GM19372 (cell line): ENCODE data around the gene TSC22D4.
A peak's percentile ranks its signal among the peaks of the same experiment; 100 is the strongest.
"Not testable (repeated sequence)": the region's sequence is repeated elsewhere in the genome, so short reads cannot be mapped to it uniquely, and the experiment has no call there.

Experiments
- ATAC-seq: cut with Tn5 transposase; IDR thresholded peaks from one replicate; pipeline ENCODE4 v1.9.1; 2021; ENCODE audit warnings: mild to moderate bottlenecking, low read depth, moderate library complexity; ENCODE audit not compliant: unreplicated experiment

The TSC22D4 gene

DNA sequence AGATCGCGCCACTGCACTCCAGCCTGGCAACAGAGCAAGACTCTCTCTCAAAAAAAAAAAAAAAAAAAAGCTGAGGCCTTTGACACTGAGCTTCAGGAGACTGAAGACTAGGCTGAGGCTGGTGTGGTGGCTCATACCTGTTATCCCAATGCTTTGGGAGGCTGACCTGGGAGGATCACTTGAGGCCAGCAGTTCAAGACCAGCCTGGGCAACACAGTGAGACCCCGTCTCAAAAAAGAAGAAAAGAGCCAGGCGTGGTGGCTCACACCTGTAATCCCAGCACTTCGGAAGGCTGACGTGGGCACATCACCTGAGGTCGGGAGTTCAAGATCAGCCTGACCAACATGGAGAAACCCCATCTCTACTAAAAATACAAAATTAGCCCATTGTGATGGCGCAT, 31.7 kb downstream of the TSC22D4 start:
- ATAC-seq, result not testable (repeated sequence)

DNA sequence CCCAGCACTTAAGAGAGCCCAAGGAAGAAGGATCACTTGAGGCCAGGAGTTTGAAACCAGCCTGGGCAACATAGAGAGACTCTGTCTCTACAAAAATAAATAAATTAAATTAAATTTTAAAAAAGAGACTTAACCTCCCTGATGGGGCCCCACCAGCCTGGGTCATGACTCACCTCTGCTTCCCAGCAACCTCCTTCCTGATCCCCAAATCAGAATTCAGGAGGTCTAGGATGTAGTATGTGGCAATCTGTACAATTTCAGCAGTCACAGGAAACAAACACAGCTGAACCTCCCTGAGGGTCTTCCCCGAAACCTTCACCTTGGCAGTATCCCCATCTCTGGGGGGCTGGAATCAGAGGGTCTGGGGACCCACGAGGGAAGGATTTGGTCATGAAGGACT, 33.0 kb downstream of the TSC22D4 start:
- no peak for ATAC-seq

DNA sequence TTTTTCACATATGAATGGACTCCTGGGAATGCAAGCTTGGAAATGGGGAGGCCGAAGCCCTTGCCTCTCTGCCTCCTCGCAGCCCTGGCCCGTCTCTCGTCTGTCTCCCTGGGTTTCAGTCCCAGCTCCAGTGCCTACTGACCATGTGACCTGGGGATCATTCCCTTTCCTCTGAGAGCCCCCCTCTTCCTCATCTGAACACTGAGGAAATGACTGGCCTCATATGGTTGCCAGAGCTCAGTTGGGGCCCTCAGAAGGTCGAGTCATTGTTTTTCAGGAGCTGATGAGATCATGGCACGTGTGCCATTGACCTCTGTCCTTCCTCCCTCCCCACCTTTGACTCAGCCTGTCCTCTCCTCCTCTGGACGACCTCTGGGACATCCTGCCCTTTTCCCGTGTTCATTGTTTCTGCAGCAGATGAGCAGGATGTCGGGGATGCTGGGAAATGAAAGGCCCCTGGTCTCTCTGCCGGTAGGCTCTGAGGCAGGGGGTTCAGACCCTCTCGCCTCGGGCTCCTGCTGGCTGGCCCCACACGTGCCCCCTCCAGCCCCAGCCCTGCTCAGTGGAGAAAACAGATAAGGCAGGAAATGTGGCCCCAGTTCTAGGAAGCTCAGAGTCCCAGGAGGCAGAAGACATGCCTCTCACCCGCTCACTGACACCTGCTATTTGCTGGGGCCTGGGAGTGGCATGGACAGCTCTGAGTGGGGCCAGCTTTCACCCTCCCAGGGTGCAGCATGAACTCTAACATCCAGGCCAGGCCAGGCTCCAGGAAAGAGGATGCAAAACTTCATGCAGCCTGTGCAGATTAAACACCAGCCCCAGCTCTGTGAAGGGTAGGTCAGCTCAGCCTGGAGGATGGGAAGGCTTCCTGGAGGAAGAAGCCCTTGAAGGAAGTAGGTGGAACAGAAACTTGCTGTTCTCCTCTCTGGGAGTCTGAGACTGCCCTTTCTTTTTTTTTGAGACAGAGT, 34.4 kb downstream of the TSC22D4 start:
- no peak for ATAC-seq

DNA sequence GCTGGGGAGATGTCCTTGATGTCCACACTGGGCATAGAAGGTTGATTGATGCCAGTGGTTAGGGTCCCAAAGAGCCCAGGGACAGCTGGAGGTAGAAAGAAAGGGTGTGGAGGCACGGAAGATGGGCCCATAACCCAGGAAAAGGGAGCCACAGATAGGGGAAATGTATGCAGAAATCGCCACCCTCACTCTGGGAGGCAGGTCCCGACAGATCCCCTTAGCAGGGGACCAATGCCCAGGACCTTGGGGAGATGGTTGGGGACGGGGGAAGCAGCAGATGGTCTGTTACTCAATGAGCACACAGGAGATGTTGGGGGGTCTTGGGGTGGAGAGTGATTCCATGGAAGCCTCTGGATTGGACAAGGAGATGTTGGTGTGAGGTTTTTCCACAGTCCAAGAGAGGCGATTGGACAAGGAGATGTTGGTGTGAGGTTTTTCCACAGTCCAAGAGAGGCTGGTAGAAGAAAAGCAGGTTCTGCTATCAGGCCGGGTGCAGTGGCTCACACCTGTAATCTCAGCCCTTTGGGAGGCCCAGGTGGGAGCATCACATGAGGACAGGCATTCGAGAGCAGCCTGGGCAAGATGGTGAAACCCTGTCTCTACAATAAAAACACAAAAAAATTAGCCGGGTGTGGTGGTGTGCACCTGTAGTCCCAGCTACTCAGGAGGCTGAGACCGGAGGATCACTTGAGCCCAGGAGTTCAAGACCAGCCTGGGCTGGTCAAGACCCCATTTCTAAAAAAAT, 35.7 kb downstream of the TSC22D4 start:
- ATAC-seq, result no peak

DNA sequence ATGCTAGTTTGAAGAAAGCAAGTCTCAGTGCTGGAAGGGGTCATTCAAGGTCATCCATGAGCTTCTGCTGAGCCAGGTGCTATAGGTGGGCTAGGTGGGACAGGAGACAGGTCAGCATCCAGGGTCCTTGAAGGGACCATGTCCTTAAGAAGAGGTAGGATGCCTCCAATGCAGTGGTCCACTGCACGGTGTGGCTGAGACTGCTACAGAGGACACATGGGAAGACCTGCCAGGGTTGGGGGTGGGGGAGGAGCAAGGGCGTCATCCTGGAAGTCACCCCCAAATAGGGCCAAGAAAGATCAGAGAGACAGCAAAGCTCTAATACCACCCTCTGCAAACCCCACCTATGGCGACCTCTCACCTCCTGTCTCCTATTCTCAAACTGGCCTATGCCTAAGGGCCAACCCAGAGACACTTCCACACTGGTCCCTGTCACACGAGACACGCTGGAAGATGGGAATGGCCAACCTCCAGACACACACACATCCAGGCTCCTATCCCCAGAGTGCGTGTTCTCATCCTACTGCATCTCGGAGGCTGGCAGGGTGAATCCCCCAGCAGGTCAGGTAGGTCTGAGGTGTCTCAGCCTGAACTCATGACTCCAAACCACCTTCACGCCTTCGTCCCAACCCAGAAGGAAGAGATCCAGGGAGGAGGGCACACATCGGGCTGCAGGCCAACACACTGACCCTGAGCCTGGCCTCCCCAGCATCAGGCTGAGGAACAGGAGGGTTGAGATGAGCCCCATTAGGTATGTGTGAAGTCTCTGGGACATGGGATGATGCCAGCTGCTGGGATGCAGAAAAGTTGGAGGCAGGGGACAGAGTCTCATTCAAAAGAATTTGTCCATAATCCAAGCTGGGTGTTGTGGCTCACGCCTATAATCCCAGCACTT, 37.1 kb downstream of the TSC22D4 start:
- no peak for ATAC-seq

DNA sequence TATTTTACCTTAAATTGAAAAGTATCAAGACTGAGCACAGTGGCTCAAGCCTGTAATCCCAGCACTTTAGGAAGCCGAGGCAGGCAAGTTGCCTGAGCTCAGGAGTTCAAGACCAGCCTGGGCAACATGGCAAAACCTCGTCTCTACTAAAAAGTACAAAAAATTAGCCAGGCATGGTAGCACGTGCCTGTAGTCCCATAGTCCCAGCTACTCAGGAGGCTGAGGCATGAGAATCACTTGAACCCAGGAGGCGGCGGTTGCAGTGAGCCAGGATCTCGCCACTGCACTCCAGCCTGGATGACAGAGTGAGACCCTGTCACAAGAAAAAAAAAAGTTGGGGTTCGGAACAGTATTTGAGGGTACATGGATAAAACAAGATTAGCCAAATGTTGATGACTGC, 39.8 kb downstream of the TSC22D4 start:
- ATAC-seq, result not testable (repeated sequence)

DNA sequence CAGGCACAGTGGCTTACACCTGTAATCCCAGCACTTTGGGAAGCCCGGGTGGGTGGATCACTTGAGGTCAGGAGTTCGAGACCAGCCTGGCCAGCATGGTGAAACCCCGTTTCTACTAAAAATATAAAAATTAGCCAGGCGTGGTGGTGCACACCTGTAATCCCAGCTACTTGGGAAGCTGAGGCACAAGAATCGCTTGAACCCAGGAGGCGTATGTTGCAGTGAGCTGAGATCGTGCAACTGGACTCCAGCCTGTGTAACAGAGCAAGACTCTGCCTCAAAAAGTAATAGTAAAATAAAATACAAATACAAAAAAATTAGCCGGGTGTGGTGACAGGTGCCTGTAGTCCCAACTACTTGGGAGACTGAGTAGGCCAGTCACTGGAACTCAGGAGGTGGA, 40.3 kb downstream of the TSC22D4 start:
- not testable (repeated sequence) for ATAC-seq

DNA sequence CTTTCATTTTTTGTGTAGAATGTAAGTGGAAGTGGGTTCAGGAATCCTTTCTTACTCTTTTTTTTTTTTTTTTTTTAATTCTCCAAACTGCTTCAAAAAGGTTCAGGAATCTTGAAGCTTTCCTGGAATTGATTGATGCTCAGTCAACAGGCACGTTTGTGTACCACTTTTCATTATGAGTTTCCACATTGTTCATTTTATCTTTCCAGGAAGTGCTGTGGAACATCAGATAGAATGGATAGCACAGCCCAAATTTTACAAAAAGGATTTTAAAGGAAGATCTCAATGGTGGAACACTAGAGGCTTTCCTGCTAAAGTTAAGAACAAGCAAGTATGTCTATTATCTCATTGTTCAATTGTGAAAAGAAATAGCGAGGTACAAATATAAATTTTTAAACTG, 40.8 kb downstream of the TSC22D4 start:
- no peak for ATAC-seq

DNA sequence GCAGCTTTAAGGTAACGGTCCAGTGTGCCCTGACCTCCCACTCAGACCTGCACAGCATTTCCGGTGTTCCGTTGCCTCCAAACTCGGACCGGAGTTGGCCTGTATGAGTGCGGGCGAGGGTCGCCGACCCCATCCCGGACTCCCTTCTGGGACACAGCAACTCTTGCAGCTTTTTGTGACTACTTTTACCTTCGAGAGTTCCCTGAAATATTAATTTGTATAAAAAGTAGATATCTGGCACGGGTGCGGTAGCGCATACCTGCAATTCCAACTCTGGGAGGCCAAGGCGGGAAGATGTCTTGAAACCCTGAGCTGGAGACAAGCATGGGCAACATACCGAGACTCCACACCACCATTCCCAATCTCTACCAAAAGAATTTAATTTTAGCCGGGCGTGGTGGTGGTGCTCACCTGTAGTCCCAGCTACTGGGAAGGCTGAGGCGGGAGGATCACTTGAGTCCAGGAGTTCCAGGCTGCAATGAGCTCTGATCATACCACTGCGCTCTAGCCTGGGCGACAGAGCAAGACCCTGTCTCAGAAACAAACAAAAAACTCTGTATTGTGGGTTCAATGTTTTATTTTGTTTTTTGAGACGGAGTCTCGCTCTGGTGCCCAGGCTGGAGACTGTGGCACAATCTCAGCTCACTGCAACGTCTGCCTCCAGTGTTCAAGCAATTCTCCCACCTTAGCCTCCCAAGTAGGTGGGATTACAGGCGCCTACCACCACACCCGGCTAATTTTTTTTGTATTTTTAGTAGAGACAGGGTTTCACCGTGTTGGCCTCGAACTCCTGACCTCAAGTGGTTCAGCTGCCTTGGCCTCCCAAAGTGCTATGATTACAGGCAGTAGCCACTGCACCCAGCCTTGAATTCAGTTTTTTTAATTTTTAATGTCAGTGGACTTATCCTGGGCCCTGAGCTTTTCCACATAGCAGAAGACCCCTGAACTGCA, 41.6 kb downstream of the TSC22D4 start:
- ATAC-seq, result no peak

DNA sequence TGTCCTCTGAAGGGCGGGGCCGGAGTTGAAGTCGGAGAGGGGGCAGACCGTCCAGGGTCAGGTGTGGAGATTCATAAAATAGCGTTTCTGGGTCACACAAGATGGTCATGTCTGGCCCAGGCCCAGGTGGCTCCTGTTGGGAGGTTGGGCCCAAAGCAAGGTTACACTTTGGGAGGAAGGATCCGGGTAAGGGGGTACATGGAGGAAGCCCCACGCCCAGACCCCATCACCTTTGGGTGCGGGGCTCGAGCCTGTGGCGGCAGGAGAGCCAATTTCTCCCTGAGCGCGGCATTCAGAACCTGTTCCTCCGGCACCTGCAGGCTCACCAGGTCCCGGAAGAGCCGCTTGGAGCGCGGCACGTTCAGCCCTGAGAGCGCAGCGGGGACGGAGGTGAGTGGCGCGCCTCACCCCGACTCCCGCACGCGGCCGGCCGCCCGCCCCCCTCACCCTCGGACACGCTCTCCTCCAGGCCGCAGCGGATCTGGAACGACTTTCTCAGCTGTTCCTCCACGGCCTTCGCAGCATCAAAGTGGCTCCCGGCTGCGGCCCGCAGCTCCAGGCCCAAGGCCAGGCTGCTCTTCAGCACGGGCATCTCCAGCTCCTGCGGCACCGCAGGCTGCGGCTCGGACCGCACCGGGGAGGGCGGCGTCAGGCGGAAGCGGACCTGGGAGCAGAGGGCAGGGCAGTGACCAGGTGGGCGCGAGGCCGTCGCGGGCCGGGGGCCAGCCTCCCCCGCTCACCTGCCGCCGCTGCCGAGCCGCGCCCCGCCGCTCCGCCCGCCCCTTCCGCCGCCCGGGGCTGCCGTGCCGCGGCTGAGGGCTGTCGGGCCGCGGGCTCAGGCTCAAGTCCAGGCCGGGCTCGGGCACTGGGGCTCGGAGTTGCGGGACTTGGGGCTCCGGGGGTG, 43.4 kb downstream of the TSC22D4 start:
- ATAC-seq, result peak; percentile 33

DNA sequence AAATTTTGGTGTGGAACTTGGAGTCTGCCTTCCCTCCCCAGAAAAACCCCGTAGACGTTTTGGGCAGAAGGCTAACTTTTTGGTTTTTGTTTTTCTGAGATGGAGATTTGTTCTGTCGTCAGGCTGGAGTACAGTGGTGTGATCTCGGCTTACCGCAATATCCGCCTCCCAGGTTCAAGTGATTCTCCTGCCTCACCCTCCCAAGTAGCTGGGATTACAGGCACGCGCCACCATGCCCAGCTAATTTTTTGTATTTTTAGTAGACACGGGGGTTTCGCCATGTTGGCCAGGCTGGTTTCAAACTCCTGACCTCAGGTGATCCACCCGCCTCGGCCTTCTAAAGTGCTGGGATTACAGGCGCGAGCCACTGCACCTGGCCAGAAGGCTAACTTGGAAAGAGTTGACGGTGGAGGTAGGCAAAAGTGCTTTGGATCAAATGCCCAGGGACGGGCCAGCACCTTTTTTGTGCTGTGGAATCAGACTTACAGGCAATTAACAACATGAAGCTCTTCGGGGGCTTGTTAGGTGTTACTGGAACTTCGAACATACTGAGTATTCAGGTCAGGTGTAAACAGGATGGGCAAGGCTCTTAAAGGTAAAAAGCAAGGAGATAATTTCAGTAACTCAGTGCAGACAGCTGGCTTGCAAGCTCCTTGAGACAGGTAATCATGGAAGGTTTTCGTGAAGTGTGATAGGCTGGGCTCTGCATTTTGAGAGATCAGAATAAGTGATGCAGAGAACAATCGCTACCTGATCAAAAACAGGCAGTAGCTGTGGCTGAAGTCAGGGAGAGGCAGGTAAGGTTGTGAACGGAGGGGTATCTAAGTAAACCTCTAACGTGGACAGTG, 44.5 kb downstream of the TSC22D4 start:
- no peak for ATAC-seq

DNA sequence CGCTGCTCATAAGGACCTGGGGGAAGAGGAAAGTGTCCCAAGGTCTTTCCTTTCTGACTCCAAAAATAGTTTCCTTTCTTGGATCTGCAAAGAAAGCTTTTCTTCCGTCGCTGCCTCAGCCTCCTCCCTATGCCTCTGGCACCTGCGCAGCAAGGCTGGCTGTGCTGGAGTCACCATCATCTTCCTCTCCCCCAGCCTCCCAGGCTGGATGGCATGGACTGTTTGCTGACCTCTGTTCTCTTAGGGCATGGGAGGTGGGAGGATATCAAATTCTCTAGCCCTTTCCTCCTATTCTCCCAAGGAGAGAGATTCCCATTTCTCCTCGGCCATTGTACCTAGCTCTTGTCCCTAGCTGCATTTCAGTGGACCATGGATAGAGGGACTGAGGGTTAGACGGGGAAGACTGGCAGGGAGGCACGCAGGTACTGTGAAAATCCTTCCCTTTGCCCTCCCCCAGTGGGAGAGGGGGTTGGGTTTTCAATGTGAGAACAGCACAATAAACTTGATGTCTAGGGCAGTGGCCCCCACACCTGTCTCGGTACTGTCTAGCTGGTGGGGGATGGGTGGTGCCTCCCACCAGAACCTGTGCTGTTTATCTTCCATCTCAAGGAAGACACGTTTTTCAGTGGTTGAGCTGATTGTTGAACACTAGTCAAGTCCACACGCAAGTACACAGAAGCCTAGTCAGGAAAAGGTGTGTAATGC, 45.3 kb downstream of the TSC22D4 start:
- ATAC-seq, result no peak

DNA sequence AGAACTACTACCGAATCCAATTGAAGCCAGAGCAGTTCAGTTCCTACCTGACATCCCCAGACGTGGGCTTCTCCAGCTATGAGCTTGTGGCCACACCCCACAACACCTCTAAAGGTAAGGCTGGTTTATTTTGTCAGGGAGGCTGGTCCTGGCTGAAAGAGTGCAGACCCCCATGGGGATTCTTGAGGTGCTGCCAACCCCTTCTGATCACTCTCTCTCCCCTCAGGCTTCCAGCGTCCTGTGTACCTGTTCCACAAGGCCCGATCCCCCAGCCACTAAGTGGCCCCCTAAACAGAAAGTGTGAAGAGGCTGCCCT, 45.8 kb downstream of the TSC22D4 start:
- ATAC-seq, result no peak

DNA sequence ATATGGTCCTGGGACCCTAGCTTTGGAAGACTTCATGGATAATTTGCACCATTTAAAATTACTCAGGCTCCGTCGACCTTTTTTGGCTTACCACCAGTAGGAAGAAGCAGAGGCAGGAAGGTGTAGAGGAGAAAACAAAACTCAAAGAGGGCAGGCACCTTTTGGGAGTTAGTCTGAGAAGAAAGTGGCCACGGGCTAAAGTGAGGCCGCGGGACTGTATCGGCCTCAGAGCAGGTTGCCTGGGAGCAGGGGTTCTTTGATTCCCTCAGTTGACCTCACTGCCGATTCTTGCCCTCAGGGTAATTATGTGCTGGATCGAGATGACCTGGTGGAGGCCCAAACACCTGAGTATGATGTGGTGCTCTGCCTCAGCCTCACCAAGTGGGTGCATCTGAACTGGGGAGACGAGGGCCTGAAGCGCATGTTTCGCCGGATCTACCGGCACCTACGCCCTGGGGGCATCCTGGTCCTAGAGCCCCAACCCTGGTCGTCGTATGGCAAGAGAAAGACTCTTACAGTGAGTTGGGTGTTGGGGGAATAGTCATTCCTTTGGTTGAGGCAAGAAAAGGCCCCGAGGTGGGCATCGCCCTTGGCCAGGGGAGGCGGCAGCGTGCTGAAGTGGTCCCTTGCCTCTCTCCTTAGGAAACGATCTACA, 46.3 kb downstream of the TSC22D4 start:
- no peak for ATAC-seq

DNA sequence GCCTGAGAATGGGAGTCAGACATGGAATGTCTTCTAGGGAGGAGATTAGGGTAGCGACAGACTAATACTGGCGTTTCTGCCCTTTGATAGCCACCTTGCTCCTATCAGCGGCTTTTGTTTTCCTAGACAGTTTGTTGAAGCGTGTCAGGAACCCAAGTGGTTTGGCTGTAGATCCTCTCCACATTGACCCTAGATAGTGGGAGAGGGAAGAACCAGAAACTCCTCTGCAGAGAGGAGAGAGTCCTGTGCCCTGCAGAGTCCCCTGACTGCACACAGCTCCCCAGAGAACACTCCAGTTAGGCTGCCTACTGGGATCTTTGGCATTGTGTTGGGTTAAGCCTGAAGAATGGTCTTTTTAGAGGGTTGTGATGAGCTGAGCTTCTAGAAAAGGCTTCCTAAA, 47.0 kb downstream of the TSC22D4 start:
- no peak for ATAC-seq

DNA sequence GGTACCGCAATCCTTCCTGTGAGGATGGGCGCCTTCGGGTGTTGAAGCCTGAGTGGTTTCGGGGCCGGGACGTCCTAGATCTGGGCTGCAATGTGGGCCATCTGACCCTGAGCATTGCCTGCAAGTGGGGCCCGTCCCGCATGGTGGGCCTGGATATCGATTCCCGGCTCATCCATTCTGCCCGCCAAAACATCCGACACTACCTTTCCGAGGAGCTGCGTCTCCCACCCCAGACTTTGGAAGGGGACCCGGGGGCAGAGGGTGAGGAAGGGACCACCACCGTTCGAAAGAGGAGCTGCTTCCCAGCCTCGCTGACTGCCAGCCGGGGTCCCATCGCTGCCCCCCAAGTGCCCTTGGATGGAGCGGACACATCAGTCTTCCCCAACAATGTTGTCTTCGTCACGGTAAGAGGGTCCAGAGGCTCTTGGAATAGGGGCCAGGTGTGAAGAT, 47.7 kb downstream of the TSC22D4 start:
- no peak for ATAC-seq
